GM12878 (cell line): ENCODE measurements around the gene BARX2. TPM values are rescaled to one million over a fixed set of nuclear protein-coding genes. Genes with fewer than 3 reads are reported as not detected.

Experiments
- ATAC-seq: fragments of 200-7000 bp; cut with Tn5 transposase; 3 replicates; pipeline ENCODE4 v1.9.1; 2020; ENCODE audit warnings: mild to moderate bottlenecking, moderate library complexity
- BruUV-seq: library from RNA; stranded (reverse); fragments of 400-500 nt; replicated peaks from 2 replicates; lab custom pipeline; 2021; lab: Mats Ljungman, UMichigan
- CTCF ChIA-PET: fragments of 300-600 bp; sonication (Branson Sonifier 250); formaldehyde crosslinking; extraction: SDS; loops from one replicate; lab custom pipeline; 2021; ENCODE audit warnings: inconsistent platforms; lab: Yijun Ruan, JAX
- POLR2A ChIA-PET: fragments of 350-600 bp; formaldehyde crosslinking; extraction: SDS; loops from one replicate; lab custom pipeline; 2021; ENCODE audit warnings: inconsistent platforms; lab: Charles Lee
- RAD21 ChIA-PET: fragments of 300-600 bp; sonication (Branson Sonifier 250); formaldehyde crosslinking; loops from one replicate; lab custom pipeline; 2023; ENCODE audit warnings: antibody characterized with exemption; ENCODE audit not compliant: unreplicated experiment; lab: Charles Lee
- SMC1A ChIA-PET: fragments of 300-600 bp; sonication (Branson Sonifier 250); formaldehyde crosslinking; loops from one replicate; lab custom pipeline; 2023; ENCODE audit not compliant: unreplicated experiment, uncharacterized antibody; lab: Charles Lee
- DNase-seq: peaks from one replicate; pipeline ENCODE4 v3.0.0-alpha.2; 2011; ENCODE audit warnings: low read depth, low spot score
- FAIRE-seq: peaks from 3 replicates; lab custom pipeline; 2011; peaks lifted over from hg19 to GRCh38; lab: Jason Lieb, UNC
- H2AFZ ChIP-seq: 2 replicates; pipeline ENCODE4 v1.6.0; 2011; ENCODE audit warnings: low read depth, low read length, control low read depth; ENCODE audit not compliant: control insufficient read depth
- H3K27ac ChIP-seq: 2 replicates; pipeline ENCODE4 v1.5.1; 2011; ENCODE audit warnings: control low read depth; ENCODE audit not compliant: control insufficient read depth, insufficient read depth
- H3K27me3 ChIP-seq, 2 experiments: replicated peaks in 1 of 2; 2 replicates each; pipeline versions ENCODE4 v1.6.0 to v1.6.1; 2011; ENCODE audit warnings: low read length in 1 of 2; ENCODE audit not compliant: control insufficient read depth in 2 of 2, insufficient read depth in 2 of 2
- H3K36me3 ChIP-seq, 2 experiments: 2 replicates each; pipeline ENCODE4 v1.5.1; 2011; ENCODE audit warnings: low read length in 1 of 2; ENCODE audit not compliant: control insufficient read depth in 2 of 2, insufficient read depth in 2 of 2
- H3K4me1 ChIP-seq: 2 replicates; pipeline ENCODE4 v1.6.1; 2011; ENCODE audit warnings: mild to moderate bottlenecking, low read length, moderate library complexity, mixed read lengths; ENCODE audit not compliant: control insufficient read depth, insufficient read depth
- H3K4me2 ChIP-seq: 2 replicates; pipeline ENCODE4 v1.6.0; 2011; ENCODE audit warnings: control low read depth; ENCODE audit not compliant: control insufficient read depth, insufficient read depth
- H3K4me3 ChIP-seq: fragments of 200-600 bp; sonication (generic); 2 replicates; pipeline ENCODE4 v1.5.1; 2016
- H3K79me2 ChIP-seq: 2 replicates; pipeline ENCODE4 v1.6.0; 2011; ENCODE audit warnings: low read length; ENCODE audit not compliant: control insufficient read depth, insufficient read depth
- H3K9ac ChIP-seq: 2 replicates; pipeline ENCODE4 v1.8.0; 2011; ENCODE audit warnings: low read length, control low read depth, mixed read lengths; ENCODE audit not compliant: control insufficient read depth, insufficient read depth
- H3K9me3 ChIP-seq: replicated peaks from 3 replicates; pipeline ENCODE4 v1.5.1; 2011; ENCODE audit warnings: mild to moderate bottlenecking, low read length; ENCODE audit not compliant: control insufficient read depth, insufficient read depth
- H4K20me1 ChIP-seq: 2 replicates; pipeline ENCODE4 v1.6.0; 2011; ENCODE audit not compliant: control insufficient read depth, insufficient read depth
- CBX5 ChIP-seq: sonication (generic); IDR thresholded peaks from 2 replicates; pipeline ENCODE4 v1.6.1; 2016; ENCODE audit warnings: low read depth, moderate library complexity, mild to moderate bottlenecking, inconsistent platforms
- DPF2 ChIP-seq: fragments of 450-650 bp; IDR thresholded peaks from 2 replicates; pipeline ENCODE4 v1.6.1; 2017; ENCODE audit warnings: mild to moderate bottlenecking
- IRF4 ChIP-seq: IDR thresholded peaks from 2 replicates; pipeline ENCODE4 v1.6.1; 2011; ENCODE audit warnings: low read depth, low read length
- KDM1A ChIP-seq: fragments of 200-600 bp; sonication (generic); IDR thresholded peaks from 2 replicates; pipeline ENCODE4 v1.6.1; 2016; ENCODE audit warnings: borderline replicate concordance
- KLF5 ChIP-seq: fragments of 450-650 bp; IDR thresholded peaks from 2 replicates; pipeline ENCODE4 v1.6.1; 2014; ENCODE audit warnings: mild to moderate bottlenecking; ENCODE audit not compliant: partially characterized antibody
- STAT1 ChIP-seq: fragments of 450-650 bp; conservative IDR thresholded peaks from 2 replicates; pipeline ENCODE4 v1.6.1; 2014; ENCODE audit warnings: antibody characterized with exemption, mild to moderate bottlenecking
- WGBS: methylation state at CpG from one replicate; pipeline ENCODE4 v1.1.6; 2016; ENCODE audit warnings: low lambda C conversion rate; ENCODE audit not compliant: insufficient replicate concordance, insufficient coverage; ENCODE audit errors: missing lambda C conversion rate; 5-methylcytosine and 5-hydroxymethylcytosine counted together
- in situ Hi-C: fragments of 300-500 bp; cut with MboI; formaldehyde crosslinking; loops from 9 replicates; pipeline ENCODE4 v1.14.3; 2018; ENCODE audit warnings: mixed read lengths
- intact Hi-C: fragments of 100-400 bp; cut with micrococcal nuclease; formaldehyde crosslinking; loops from one replicate; pipeline ENCODE4 v1.14.2; 2022; ENCODE audit not compliant: unreplicated experiment
- polyA plus RNA-seq, 11 experiments: library from polyadenylated mRNA; depleted of rRNA in 4 of 11; unstranded in 6 of 11; stranded (reverse) in 5 of 11; fragments of >200 nt; fragmentation: Nextera tagmentation in 4 of 11; fragmentation: Illumina TruSeq in 1 of 11; extraction: Ambion mirVana in 4 of 11; extraction: Trizol in 1 of 11; gene quantifications; 1 replicate in 1 of 11; 2 replicates in 10 of 11; pipeline versions ENCODE4 v1.2.1 to v1.2.3, GENCODE V29; 2011 to 2016; ENCODE audit warnings: inconsistent platforms in 2 of 11, missing spikeins in 2 of 11, low read depth in 1 of 11
- total RNA-seq, 4 experiments: library from RNA; depleted of rRNA in 3 of 4; stranded (reverse); fragments of >200 nt in 3 of 4; fragmentation: Illumina TruSeq in 1 of 4; extraction: Trizol in 1 of 4; gene quantifications; 2 replicates each; pipeline versions ENCODE4 v1.2.1 to v1.2.3, GENCODE V29; 2013 to 2021
- TF ChIP-seq, protein P1 (sequence below): fragments of 450-650 bp; IDR thresholded peaks from 2 replicates; pipeline ENCODE4 v1.6.1; 2018; ENCODE audit warnings: borderline replicate concordance, mild to moderate bottlenecking; ENCODE audit not compliant: partially characterized antibody
- TF ChIP-seq, protein P2 (sequence below): fragments of 450-650 bp; IDR thresholded peaks from 2 replicates; pipeline ENCODE4 v1.6.1; 2016; ENCODE audit warnings: mild to moderate bottlenecking, moderate library complexity, borderline replicate concordance

Gene BARX2
- total and polyA plus RNA-seq, 10 of the 15 experiments (the other 5 are each of a cell fraction or from before 2014, with no cell fraction given), result 0.07 to 0.84 TPM; not detected in 8

DNA sequence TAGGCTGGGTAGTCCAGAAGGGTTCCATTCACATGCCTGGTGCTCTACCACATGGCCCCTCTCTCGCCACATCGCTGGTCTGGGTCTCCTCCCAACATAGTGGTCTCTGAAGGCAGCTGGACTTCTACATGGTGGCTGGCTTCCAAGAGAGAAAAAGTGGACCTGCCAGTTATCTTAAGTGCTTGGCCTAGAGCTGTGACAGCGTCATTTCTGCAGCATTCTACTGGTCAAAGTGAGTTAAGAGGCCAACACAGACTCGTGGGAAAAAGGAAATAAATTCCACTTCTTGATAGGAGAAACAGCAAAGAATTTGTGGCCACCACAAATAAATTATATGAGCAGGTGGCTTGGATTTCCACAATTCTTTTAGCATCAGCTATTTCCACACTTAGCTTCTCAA is 21.0 kb upstream of the BARX2 start:
- ATAC-seq, result no peak
- Histone ChIP-seq H3K27me3 (no peaks in the 10 kb centered on the region; a peak in 2 of 4 replicates), H3K9me3 (no peaks in the 10 kb centered on the region), H3K4me2 (no peak overlapping the region), H4K20me1 (no peaks in the 10 kb centered on the region), H3K4me3 (no peak overlapping the region), H3K36me3 (no peaks in the 10 kb centered on the region), H3K79me2 (no peaks in the 10 kb centered on the region), H2AFZ (no peak overlapping the region), H3K27ac (no peak overlapping the region), H3K4me1 (no peaks in the 10 kb centered on the region), H3K9ac (no peak overlapping the region)
- no peak for FAIRE-seq
- 0% methylated on average over 4 of the region's 4 CpGs for WGBS
- RAD21 ChIA-PET, result no interaction called here
- no peak for DNase-seq
- intact Hi-C loops, result no loop called here
- SMC1A ChIA-PET, result no interaction called here
- TF ChIP-seq KDM1A (no peak), IRF4 (no peak), CBX5 (no peak), DPF2 (no peak), KLF5 (no peak), STAT1 (no peak)
- TF ChIP-seq, protein P1, sequence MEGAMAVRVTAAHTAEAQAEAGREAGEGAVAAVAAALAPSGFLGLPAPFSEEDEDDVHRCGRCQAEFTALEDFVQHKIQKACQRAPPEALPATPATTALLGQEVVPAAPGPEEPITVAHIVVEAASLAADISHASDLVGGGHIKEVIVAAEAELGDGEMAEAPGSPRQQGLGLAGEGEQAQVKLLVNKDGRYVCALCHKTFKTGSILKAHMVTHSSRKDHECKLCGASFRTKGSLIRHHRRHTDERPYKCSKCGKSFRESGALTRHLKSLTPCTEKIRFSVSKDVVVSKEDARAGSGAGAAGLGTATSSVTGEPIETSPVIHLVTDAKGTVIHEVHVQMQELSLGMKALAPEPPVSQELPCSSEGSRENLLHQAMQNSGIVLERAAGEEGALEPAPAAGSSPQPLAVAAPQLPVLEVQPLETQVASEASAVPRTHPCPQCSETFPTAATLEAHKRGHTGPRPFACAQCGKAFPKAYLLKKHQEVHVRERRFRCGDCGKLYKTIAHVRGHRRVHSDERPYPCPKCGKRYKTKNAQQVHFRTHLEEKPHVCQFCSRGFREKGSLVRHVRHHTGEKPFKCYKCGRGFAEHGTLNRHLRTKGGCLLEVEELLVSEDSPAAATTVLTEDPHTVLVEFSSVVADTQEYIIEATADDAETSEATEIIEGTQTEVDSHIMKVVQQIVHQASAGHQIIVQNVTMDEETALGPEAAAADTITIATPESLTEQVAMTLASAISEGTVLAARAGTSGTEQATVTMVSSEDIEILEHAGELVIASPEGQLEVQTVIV, result no peak
- TF ChIP-seq, protein P2, sequence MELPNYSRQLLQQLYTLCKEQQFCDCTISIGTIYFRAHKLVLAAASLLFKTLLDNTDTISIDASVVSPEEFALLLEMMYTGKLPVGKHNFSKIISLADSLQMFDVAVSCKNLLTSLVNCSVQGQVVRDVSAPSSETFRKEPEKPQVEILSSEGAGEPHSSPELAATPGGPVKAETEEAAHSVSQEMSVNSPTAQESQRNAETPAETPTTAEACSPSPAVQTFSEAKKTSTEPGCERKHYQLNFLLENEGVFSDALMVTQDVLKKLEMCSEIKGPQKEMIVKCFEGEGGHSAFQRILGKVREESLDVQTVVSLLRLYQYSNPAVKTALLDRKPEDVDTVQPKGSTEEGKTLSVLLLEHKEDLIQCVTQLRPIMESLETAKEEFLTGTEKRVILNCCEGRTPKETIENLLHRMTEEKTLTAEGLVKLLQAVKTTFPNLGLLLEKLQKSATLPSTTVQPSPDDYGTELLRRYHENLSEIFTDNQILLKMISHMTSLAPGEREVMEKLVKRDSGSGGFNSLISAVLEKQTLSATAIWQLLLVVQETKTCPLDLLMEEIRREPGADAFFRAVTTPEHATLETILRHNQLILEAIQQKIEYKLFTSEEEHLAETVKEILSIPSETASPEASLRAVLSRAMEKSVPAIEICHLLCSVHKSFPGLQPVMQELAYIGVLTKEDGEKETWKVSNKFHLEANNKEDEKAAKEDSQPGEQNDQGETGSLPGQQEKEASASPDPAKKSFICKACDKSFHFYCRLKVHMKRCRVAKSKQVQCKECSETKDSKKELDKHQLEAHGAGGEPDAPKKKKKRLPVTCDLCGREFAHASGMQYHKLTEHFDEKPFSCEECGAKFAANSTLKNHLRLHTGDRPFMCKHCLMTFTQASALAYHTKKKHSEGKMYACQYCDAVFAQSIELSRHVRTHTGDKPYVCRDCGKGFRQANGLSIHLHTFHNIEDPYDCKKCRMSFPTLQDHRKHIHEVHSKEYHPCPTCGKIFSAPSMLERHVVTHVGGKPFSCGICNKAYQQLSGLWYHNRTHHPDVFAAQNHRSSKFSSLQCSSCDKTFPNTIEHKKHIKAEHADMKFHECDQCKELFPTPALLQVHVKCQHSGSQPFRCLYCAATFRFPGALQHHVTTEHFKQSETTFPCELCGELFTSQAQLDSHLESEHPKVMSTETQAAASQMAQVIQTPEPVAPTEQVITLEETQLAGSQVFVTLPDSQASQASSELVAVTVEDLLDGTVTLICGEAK, result no peak
- POLR2A ChIA-PET, result no interaction called here
- in situ Hi-C loops, result no loop called here
- BruUV-seq, result no TSS peak
- CTCF ChIA-PET, result no interaction called here
